Measurements from ENCODE around the gene CNTN1.

- TF ChIP-seq CTCF (IDR thresholded peaks at IDR 0.05; ENCODE audit: poor library complexity, severe bottlenecking): no peak
- no peak for TF ChIP-seq EP300 (conservative IDR thresholded peaks at IDR 0.05; ENCODE audit: poor library complexity, severe bottlenecking)
- no peak for TF ChIP-seq EZH2 (IDR thresholded peaks at IDR 0.05; ENCODE audit: borderline replicate concordance, insufficient read depth, low read length, poor library complexity, severe bottlenecking)
- no peak for TF ChIP-seq POLR2AphosphoS5 (IDR thresholded peaks at IDR 0.05)
- no peak for TF ChIP-seq SMC3 (conservative IDR thresholded peaks at IDR 0.05; ENCODE audit: poor library complexity)
- TF ChIP-seq TAF1 (IDR thresholded peaks at IDR 0.05; ENCODE audit: low read depth): no peak
- TF ChIP-seq MXI1 (conservative IDR thresholded peaks at IDR 0.05; ENCODE audit: poor library complexity, severe bottlenecking): no peak
- TF ChIP-seq RAD21 (conservative IDR thresholded peaks at IDR 0.05): no peak
- no peak for TF ChIP-seq REST (IDR thresholded peaks at IDR 0.05; ENCODE audit: borderline replicate concordance)
These were observed 139.7 kb downstream of the CNTN1 start for GRCh38 chr12:40831916-40832315.

Measured in neural cell (in vitro differentiated cells).